Measurements from ENCODE around the gene CETP. TPM values are rescaled to one million over a fixed set of nuclear protein-coding genes. Genes with fewer than 3 reads are reported as not detected.

The CETP gene
- total and polyA plus RNA-seq, 2 of the 13 experiments (the other 11 are each of a cell fraction or from before 2014, with no cell fraction given) = 0.31 to 9.8 TPM

DNA sequence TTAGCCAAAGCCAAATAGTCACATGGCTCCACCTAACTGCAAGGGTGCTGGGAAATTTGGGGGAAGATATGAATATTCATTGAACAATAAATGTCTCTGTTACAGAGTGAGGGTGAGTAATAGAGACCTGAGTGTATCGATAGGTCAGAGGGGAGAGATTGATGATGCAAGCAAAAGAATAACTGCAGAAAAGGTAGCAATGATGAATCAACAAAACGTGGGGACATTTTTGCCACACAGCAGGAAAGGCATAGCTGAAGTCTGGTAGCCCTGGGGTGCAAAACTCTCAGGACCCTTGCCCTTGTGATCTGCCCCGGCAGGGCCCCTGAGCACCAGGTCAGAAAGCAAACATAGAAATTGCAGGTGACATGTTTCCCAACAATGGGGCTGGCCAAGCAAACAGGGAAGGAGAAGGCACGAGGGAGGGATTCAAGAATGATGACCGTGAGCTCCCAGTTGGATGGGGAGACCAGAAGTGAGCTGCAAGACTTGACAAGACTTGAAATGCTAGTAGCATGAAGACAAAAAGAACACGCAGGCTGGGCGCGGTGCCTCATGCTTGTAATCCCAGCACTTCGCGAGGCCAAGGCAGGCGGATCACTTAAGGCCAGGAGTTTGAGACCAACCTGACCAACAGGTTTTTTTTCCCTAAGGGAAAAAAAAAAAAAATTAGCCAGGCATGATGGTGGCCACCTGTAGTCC is 42.5 kb upstream of the CETP start (continued):
- TF ChIP-seq, protein P1, sequence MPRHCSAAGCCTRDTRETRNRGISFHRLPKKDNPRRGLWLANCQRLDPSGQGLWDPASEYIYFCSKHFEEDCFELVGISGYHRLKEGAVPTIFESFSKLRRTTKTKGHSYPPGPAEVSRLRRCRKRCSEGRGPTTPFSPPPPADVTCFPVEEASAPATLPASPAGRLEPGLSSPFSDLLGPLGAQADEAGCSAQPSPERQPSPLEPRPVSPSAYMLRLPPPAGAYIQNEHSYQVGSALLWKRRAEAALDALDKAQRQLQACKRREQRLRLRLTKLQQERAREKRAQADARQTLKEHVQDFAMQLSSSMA (CRISPR knock-in tag; IDR thresholded peaks at IDR 0.05) = no peak
- TF ChIP-seq, protein P2, sequence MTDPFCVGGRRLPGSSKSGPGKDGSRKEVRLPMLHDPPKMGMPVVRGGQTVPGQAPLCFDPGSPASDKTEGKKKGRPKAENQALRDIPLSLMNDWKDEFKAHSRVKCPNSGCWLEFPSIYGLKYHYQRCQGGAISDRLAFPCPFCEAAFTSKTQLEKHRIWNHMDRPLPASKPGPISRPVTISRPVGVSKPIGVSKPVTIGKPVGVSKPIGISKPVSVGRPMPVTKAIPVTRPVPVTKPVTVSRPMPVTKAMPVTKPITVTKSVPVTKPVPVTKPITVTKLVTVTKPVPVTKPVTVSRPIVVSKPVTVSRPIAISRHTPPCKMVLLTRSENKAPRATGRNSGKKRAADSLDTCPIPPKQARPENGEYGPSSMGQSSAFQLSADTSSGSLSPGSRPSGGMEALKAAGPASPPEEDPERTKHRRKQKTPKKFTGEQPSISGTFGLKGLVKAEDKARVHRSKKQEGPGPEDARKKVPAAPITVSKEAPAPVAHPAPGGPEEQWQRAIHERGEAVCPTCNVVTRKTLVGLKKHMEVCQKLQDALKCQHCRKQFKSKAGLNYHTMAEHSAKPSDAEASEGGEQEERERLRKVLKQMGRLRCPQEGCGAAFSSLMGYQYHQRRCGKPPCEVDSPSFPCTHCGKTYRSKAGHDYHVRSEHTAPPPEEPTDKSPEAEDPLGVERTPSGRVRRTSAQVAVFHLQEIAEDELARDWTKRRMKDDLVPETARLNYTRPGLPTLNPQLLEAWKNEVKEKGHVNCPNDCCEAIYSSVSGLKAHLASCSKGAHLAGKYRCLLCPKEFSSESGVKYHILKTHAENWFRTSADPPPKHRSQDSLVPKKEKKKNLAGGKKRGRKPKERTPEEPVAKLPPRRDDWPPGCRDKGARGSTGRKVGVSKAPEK (CRISPR knock-in tag; IDR thresholded peaks at IDR 0.05; ENCODE audit: borderline replicate concordance) = no peak
- no peak for TF ChIP-seq ZNF547 (CRISPR knock-in tag; IDR thresholded peaks at IDR 0.05)
- TF ChIP-seq MIER3 (CRISPR knock-in tag; IDR thresholded peaks at IDR 0.05; ENCODE audit: borderline replicate concordance) = peak; percentile 87; the same call in 1 of the 2 replicates
- TF ChIP-seq, protein P3, sequence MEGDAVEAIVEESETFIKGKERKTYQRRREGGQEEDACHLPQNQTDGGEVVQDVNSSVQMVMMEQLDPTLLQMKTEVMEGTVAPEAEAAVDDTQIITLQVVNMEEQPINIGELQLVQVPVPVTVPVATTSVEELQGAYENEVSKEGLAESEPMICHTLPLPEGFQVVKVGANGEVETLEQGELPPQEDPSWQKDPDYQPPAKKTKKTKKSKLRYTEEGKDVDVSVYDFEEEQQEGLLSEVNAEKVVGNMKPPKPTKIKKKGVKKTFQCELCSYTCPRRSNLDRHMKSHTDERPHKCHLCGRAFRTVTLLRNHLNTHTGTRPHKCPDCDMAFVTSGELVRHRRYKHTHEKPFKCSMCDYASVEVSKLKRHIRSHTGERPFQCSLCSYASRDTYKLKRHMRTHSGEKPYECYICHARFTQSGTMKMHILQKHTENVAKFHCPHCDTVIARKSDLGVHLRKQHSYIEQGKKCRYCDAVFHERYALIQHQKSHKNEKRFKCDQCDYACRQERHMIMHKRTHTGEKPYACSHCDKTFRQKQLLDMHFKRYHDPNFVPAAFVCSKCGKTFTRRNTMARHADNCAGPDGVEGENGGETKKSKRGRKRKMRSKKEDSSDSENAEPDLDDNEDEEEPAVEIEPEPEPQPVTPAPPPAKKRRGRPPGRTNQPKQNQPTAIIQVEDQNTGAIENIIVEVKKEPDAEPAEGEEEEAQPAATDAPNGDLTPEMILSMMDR (CRISPR knock-in tag; IDR thresholded peaks at IDR 0.05) = peak; percentile 18; the same call in 1 of the 2 replicates
- peak; percentile 58; the same call in 1 of the 2 replicates for TF ChIP-seq ZNF10 (CRISPR knock-in tag; IDR thresholded peaks at IDR 0.05; ENCODE audit: borderline replicate concordance, low read depth)
- TF ChIP-seq MBNL3 (CRISPR knock-in tag; conservative IDR thresholded peaks at IDR 0.05) = no peak
- TF ChIP-seq, protein P4, sequence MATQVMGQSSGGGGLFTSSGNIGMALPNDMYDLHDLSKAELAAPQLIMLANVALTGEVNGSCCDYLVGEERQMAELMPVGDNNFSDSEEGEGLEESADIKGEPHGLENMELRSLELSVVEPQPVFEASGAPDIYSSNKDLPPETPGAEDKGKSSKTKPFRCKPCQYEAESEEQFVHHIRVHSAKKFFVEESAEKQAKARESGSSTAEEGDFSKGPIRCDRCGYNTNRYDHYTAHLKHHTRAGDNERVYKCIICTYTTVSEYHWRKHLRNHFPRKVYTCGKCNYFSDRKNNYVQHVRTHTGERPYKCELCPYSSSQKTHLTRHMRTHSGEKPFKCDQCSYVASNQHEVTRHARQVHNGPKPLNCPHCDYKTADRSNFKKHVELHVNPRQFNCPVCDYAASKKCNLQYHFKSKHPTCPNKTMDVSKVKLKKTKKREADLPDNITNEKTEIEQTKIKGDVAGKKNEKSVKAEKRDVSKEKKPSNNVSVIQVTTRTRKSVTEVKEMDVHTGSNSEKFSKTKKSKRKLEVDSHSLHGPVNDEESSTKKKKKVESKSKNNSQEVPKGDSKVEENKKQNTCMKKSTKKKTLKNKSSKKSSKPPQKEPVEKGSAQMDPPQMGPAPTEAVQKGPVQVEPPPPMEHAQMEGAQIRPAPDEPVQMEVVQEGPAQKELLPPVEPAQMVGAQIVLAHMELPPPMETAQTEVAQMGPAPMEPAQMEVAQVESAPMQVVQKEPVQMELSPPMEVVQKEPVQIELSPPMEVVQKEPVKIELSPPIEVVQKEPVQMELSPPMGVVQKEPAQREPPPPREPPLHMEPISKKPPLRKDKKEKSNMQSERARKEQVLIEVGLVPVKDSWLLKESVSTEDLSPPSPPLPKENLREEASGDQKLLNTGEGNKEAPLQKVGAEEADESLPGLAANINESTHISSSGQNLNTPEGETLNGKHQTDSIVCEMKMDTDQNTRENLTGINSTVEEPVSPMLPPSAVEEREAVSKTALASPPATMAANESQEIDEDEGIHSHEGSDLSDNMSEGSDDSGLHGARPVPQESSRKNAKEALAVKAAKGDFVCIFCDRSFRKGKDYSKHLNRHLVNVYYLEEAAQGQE (IDR thresholded peaks at IDR 0.05; ENCODE audit: borderline replicate concordance in 1 of 2, low read depth in 1 of 2, low read length in 2 of 2) = 0 out of 4 replicates have a peak, but pooled peaks of 1 of the 2 experiments have one; percentile 43
- no peak for TF ChIP-seq TBP (CRISPR knock-in tag; IDR thresholded peaks at IDR 0.05)
- TF ChIP-seq ZBTB20 (CRISPR knock-in tag; IDR thresholded peaks at IDR 0.05; ENCODE audit: borderline replicate concordance, low read depth) = peak; percentile 60; the same call in 1 of the 2 replicates
- TF ChIP-seq MEF2D (CRISPR knock-in tag; IDR thresholded peaks at IDR 0.05) = peak; percentile 69; the same call in 1 of the 2 replicates
- TF ChIP-seq MBD4 (IDR thresholded peaks at IDR 0.05; ENCODE audit: borderline replicate concordance, low read length) = no peak
- TF ChIP-seq SP2 (CRISPR knock-in tag; IDR thresholded peaks at IDR 0.05) = no peak
- no peak for TF ChIP-seq HOXA7 (CRISPR knock-in tag; IDR thresholded peaks at IDR 0.05)
- TF ChIP-seq ZNF124 (CRISPR knock-in tag; IDR thresholded peaks at IDR 0.05) = peak; percentile 83; the same call in 1 of the 2 replicates
